GM18517 (cell line): Measurements from ENCODE around the gene IGSF23.

ENCODE experiments used
- ATAC-seq: cut with Tn5 transposase; IDR thresholded peaks from one replicate; pipeline ENCODE4 v1.9.1; 2021; ENCODE audit warnings: mild to moderate bottlenecking, moderate library complexity; ENCODE audit not compliant: unreplicated experiment

IGSF23 gene, protein sequence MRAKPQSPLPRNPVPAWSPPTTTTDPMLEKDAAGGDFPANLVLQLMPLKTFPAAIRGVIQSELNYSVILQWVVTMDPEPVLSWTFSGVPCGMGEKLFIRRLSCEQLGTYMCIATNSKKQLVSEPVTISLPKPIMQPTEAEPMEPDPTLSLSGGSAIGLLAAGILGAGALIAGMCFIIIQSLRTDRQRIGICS

DNA sequence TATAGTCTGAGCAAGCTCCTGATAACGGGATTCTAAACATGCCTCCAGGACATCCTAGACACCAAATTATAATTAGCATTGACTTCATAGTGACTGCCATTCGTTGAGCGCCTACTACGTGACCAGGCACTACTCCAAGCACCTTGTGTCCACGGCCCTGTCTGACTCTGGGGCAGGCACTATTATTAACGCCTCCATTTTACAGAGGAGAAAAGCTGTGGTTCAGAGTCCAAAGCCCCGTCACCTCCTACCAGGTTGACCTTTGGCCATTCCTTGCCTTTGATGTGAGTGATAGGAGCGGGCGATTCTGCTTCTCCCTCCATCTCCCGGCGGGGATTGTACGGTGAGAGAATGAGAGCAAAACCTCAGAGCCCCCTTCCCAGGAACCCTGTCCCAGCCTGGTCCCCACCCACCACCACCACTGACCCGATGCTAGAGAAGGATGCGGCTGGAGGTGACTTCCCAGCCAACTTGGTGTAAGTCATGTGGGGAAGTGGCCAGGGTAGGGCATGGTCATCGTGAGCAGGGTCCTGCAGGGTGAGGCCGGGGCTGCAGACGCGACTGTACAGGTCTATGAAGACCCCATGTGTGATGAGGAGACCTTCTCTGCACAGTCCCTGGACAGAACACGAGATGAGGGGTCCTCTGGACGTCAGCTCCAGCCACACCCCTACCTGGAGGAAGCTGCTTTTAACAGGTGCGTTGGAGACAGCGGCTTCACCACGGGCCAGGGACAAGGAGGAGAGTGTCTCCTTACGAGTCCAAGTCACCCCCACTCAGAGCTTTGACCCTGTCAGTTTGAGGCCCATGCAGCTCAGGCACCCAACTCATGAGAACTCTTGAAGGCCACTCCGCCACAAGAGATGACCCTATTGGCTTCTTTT is at the start of gene IGSF23:
Gene IGSF23, plus strand, starts transcription at position 269 of the 884 bp plus-strand sequence. Its CDS starts 83 bp downstream, at position 352.
- no peak for ATAC-seq

DNA sequence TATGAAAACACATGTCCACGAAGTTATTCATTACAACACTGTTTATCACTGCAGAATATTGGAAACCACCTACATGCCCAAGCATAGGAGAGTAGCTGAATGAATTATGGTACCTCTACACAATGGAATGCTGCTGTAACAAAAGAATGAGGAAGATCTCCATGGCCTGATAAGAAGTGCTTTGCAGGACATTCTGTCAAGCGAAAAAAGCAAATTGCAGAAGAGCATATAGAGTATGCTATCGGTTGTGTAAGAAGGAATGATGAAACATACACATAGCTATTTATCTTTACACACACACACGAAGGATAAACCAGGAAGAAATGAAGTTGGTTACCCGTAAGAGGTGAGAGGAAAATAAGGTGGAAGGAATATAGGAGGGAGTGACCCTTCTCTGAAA is 46.4 kb upstream of the IGSF23 start:
- no peak for ATAC-seq

DNA sequence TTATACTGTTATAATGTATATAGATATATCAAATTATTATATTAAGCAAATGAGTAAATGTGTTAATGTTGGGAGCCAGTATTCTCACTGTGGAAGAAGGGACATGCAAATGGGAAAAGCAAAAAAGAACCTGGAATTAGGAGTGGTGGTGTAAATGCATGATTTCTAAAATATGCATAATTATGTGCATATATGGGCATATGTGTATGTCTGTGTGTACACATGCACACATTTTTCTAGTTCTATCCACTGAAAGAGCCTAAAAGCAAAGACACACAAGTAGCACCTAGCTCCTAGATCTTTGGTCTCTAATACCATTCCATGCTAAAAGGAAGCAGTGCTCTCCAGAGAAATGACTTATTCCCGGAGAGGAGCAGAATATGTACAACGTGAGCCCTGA is 45.6 kb upstream of the IGSF23 start:
- ATAC-seq: no peak

DNA sequence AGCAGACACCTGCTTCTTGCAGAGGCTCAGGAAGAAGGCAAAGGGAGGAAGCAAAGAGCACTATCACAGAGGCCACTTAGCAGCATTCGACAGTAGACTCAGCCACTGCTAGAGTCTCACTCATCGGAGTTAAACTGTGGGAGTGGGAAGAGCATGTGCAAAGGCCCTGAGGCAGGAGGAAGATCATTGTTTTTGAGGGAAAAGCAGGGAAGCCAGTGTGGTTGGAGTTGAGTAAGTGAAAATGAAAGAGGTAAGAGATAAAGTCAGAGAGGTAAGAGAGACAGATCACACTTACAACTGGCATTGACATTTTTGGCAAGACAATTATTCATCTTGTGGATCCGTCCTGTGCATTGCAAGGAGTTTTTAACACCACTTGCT is 42.8 kb upstream of the IGSF23 start:
- ATAC-seq: no peak

DNA sequence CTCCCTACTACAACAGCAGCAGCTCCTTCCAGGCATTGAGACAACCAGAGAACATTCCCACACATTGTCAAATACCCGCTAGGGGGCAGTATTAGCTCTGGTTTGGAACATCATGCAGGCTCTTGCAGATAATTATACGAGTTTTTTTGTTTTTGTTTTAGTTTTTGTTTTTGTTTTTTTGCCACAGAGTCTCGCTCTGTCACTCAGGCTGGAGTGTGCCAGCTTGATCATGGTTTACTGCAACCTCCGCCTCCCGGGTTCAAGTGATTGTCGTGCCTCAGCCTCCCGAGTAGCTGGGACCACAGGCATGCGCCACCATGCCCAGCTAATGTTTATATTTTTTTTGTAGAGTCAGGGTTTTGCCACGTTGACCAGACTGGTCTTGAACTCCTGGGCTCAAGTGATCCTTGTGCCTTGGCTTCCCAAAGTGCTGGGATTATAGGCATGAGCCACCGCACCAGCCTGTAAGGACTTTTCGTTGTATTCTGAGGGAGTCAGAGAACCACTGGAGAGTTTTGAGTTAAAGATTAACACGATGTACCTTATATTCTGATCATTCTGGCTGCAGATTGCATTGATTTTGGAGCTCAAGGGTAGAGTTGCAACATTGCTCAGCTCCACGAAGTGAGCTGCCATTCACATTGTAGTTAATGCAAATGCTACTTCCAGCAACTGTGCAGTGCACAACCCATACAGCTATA is 42.2 kb upstream of the IGSF23 start:
- no peak for ATAC-seq

DNA sequence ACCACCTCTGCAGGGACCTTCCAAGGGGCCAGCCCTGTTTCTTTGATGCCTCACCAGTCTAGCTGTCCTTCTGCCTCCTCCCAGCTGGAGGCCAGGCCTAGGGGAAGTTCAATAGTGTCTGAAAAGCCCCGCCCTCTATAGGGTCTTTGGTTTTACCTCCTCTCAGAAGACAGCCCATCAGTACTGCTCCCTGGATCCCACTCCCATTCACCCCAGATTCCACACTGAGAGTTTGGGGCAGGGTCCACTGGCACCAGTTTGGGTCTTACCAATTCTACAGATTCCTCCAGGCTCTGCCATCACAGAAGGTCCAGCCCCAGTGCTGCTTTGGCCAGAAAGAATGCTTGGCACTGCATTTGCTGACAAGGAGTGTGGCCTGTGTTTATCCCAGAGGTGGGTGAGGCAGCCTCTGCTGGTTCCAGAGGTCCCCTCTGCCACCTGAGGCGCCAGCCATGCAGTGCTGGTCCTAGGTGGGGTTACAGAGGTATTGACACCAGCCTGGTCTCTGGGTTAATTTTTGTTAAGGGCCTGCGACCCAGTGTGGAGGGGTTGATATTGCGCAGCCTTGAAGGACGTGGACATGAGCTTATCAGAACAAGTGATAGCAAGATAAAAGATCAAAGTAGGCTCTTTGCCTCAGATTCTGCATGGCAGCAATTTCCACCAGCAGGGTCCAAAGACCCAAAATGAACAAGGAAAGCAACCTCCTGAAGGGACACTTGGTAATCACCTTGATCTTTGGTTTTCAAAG is 41.4 kb upstream of the IGSF23 start:
- no peak for ATAC-seq

DNA sequence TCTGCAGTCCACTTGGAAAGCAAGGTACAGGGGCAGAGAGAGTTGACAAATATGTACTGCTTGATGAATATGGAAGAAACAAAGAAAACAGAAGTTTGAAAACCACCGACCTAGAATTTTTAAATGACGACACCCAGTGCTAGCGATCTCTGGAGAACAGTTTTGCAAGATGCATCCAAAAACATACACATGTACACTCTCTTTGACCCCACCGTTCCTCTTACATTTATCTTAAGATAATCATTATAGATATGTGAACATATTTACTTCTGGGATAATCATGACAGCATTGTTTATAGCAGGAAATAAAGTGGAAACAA is 40.8 kb upstream of the IGSF23 start:
- ATAC-seq: no peak

DNA sequence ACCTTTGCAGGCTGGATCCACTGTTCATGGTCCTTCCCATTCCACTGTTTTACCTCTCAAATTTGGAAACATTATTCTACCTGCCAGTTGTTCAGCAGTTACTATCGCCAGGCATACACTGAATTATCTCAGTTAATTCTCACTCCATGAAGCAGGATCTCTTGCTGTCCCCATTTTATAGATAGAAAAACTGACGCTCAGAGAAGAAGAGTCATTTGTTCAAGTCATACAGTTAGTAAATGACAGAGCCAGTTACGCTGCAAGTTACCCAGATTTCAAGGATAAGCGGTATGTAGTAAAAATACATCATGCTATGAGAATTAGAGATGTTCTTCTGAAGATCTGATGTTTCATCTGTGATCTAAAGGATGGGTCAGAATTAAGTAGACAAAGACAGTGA is 40.2 kb upstream of the IGSF23 start:
- ATAC-seq: no peak

DNA sequence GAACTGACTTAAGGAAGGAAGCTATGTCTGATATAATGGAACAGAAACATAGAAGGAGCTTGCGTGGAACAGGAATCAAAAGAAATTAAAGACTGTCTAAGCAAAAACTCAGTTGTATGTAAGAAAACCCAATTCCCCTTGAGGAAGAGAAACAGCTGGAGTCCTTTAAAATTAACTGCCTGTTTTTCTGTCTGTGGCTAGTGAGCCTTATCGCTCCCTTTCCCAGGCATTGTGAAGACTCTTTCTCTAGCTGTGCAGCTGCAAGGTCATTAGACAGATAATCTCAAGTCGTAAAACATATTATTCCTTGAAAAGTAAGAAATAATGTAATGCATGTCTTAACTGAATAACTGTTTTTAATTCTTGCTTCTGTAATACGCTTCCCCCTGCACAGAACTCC is 39.7 kb upstream of the IGSF23 start:
- ATAC-seq: no peak

DNA sequence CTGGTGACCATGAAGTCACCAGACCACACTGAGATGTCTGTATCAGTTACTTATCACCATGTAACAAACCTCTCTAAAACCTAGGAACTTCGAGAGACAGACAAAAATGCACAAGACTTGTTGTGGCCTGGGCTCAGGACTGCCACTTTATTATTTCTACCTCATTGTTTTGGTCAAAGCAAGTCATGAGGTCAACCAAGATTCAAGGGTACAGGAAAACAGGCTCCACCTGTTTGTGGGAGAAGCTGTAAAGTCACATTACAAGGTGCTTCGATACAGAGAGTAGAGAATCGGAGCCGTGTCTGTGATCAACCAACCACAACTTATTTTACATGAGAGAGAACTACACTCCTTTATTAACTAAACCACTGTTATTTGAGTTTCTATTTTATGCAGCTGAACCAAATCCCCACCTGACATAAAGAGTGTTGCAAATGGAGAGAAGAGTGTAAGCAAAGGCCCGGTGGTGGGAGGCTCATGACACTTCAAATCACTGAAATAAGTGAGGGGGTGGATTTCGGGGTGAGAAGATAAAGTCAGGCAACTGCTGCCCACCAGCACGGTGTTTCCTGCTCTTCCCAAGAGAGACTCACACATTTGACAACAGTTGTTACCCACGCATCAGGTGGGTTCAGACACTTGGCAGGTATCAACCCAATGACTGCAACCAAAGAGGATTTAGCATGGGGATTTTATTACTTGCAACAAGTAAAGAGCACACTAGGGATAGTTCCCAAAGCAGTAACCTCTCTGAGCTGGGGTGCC is 39.0 kb upstream of the IGSF23 start:
- no peak for ATAC-seq

DNA sequence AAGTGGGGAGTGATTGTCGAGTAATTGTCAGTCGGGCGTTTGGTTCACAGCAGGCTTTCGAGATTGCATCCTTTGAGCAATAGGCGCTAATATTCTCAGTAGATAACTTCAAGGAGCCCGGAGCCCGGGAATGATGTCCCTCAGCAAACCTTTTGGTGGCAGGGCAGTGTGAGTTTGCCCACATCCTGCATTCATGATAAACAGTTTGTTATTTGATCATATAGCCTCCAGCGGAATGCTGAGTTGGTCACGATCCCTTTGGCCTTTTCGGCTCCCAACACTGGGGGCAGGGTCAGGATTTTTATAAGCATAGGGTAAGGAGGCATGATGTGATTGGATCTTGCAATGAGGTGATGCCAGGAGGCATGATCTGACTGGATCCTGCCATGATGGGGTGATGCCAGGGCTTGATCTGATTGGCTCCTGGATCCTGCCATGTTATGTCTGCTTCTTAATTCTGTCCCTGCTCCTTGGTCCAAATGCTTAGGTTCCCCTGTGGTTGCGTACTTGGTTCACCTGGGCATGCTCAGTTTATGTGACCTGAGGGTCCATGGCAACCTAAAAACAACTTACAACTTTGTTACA is 38.2 kb upstream of the IGSF23 start:
- ATAC-seq: no peak

DNA sequence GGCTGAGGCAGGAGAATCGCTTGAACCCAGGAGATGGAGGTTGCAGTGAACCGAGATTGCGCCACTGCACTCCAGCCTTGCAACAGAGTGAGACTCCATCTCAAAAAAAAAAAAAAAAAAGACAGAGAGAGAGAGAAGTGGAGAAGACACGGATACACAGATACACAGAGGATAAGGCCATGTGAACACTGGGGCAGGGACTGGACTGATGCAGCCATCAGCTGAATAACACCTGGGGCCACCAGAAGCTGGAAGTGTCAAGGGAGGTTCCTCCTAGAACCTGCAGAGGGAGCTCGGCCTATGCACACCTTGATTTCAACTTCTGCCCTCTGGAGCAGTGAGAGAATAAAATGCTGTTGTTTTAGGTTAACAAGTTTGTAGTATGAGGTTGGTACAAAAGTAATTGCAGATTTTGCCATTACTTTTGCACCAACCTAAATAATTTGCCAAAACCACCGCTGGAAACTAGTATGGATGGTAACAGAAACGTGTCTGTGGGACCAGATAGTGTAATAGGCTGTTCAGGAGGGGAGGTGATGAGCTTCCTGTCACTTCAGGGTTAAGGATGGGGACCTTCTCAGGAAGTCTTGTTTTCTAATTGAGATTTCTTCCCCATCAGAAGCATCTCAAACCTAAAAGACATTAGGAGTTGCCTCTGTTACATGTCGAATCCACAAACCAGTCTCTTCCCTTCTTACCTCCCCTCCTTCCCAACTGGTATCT is 36.4 kb upstream of the IGSF23 start:
- ATAC-seq: no peak

DNA sequence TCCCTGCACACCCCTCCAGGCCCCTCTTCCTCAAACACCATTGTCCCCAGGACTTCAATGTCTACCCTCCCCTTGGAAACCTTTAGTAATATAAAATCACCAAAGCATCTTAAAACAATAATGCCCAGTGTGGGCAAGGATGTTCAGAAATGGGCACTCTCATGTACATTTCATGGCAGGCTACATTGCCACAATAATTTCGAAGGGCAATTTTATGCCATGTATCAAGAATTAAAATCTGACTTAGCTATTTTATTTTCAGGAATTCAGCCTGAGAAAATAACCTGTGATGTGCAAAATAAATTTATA is 35.8 kb upstream of the IGSF23 start:
- ATAC-seq: no peak

DNA sequence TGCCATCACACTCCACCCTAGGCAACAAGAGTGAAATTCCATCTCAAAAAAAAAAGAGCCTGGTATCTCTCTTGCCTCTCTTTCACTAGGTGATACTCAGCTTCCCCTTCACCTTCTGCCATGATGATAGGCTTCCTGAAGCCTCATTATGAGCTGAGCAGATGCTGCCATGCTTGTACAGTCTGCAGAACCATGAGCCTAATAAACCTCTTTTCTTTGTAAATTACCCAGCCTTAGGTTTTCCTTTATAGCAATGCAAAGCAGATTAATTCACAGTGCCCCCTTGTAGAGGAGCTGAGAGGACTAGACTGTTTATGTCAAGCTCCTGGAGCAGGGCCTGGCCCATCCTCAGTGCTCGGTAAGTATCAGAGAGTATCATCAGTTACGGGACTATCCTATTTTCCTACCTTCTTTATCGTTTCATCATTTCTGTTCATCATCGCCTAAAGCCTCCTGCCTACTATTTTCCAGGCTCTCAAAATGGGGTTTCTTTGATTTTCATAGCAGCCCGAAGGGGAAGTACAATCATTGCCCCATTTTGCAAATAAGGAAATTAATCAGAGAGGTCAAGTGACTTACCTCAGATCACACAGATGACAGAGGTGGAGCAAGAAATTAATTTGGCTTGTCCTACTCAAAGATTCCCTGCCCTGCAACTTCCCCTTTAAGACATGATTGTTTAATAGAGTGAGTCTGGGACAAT is 33.5 kb upstream of the IGSF23 start:
- ATAC-seq: no peak

DNA sequence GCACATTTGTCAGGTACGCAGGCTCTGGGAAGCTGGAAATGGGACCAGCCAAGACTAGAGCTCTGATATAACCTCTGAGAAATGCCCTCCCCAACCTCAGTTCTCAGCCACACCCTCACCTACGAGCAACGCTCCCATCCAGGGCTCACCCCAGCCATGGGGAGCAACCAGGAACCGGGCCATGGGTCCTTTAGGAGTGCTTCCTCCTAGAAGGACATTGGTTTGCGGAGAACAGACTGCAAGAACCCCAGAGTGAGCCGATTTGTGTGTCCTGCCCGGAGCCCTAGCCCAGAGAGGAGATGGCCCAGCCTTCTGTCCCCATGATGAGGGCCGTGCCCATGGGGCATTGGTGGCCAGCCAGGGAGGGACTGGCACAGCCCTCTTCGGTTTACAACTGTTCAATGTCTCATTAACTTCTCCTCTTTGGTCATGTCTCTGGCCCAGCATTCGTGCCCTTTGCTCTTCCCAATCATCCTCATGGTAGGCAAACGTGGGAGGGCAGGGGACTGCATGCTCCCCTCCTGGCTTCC is 32.9 kb upstream of the IGSF23 start:
- ATAC-seq: no peak

DNA sequence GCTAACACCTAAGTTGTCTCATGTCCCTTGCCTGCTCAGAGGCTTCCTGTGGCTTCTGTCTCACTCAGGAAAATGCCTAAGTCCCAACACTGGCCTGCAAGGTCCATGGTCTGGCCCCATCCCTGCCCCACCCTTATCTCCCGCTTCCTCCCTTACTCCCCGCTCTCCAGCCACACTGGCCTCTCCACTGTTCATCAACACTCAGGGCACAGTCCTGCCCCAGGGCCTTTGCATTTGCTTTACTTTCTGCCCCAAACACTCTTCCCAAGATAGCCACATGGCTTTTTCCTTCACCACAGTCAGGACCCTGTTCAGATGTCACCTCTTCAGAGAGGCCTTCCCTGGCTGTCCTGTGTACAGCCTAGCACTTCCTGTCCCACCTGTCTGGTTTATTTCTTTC is 32.1 kb upstream of the IGSF23 start:
- no peak for ATAC-seq

DNA sequence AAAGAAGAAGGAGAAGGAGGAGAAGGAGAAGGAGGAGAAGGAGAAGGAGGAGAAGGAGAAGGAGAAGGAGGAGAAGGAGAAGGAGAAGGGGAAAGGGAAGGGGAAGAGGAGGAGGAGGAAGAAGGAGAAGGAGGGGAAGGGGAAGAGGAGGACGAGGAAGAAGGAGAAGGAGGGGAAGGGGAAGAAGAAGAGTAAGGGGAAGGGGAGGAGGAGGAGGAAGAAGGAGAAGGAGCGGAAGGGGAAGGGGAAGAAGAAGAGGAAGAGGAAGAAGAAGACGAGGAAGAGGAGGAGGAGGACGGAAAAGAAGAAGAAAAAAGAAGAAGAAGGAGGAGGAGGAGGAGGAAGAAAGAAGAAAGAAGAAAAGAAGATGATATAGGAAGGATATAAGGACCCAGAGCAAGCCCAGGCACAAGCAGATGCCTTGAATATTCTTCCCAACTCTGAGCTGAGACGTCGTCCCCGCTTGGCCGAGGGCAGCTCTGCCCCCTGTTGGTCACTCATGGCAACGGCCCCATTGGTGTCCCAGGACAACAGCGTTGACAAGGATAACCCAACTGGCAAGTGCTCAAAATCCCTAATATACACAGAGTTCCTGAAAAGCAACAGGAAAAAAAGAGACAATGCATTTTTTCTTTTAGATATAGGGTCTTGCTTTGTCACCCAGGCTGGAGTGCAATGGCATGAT is 30.6 kb upstream of the IGSF23 start:
- no peak for ATAC-seq

DNA sequence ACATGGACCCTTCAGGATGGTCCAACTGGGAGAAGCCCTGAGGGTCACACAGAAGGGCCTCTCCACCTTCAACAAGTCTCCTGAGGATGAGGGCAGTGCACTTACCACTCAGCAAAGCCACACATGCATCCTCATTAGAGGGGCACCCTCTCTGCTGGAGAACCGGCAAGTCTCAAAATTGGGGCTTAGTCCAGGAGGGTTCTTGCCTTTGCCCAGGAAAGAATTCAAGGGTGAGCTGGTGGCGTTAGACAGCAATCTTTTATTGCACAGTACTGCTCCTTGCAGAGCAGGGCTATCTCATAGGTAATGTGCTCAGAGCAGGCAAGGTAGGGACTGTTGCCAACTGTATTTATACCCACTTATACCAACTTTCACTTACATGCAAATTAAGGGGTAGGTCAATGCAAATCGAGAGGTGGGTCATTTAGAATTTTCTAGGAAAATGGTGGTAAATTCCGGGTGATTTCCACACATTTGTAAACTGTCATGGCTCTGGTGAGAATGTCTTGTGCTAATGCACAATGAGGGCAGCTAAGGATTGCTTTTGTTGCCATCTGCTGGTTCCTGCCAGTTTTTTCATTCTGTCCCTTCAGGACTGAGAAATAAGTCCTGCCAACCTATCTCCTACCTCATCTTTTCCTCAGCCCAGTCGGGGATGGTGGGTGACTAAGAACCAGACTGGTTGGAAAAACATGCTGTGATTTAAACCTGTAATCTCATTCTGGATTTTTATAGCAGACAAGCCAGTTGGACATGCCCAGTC is 27.8 kb upstream of the IGSF23 start:
- ATAC-seq: no peak
